ENCODE data around the gene FCHO2. TPM values are rescaled to one million over a fixed set of nuclear protein-coding genes. Genes with fewer than 3 reads are reported as not detected.

The FCHO2 gene
- total RNA-seq, 3 donors from 2014 or later = 49.5 to 57.6 (median 56.7) TPM

- ATAC-seq = peak; percentile 80
- Histone ChIP-seq H3K4me1 (ENCODE audit: low read depth) (peaks cover 41% of the 10 kb centered on the region), H3K9me3 (no peaks in the 10 kb centered on the region), H3K36me3 (ENCODE audit: low read depth) (no peaks in the 10 kb centered on the region), H3K4me3 (peak within 1 kb of the TSS; percentile 50)
- intact Hi-C loops (cut with DNase I, micrococcal nuclease) = no loop called here
- TF ChIP-seq CTCF (IDR thresholded peaks at IDR 0.05) = no peak
- DNase-seq = peak; percentile 84 to 91 (median 88)
Observed at GRCh38 chr5:73120222-73121118, 164.6 kb downstream of the FCHO2 start, which contains the start of gene TMEM171. Gene TMEM171 (plus strand): TSS chr5:73120575. CDS start chr5:73123374, 2,799 bp downstream.

- intact Hi-C loops (cut with DNase I, micrococcal nuclease) = no loop called here
- H3K4me3 ChIP-seq = peak overlapping the region; percentile 50
- DNase-seq (no peak), ATAC-seq (no peak)
- no peak for TF ChIP-seq CTCF (IDR thresholded peaks at IDR 0.05)
- H3K9me3 ChIP-seq = no peaks in the 10 kb centered on the region
- H3K4me1 ChIP-seq (ENCODE audit: low read depth) = peaks cover 41% of the 10 kb centered on the region
- no peaks in the 10 kb centered on the region for H3K36me3 ChIP-seq (ENCODE audit: low read depth)
Observed at GRCh38 chr5:73121119-73121463, 165.2 kb downstream of the FCHO2 start.

- H3K36me3 ChIP-seq (ENCODE audit: low read depth) = no peaks in the 10 kb centered on the region
- H3K9me3 ChIP-seq = no peaks in the 10 kb centered on the region
- no peak for ATAC-seq
- no peak overlapping the region for H3K4me3 ChIP-seq
- no peak for DNase-seq
- intact Hi-C loops (cut with DNase I, micrococcal nuclease) = no loop called here
- H3K4me1 ChIP-seq (ENCODE audit: low read depth) = peaks cover 39% of the 10 kb centered on the region
- no peak for TF ChIP-seq CTCF (IDR thresholded peaks at IDR 0.05)
Observed at GRCh38 chr5:73122875-73123810, 167.3 kb downstream of the FCHO2 start.

- no peak for TF ChIP-seq CTCF (IDR thresholded peaks at IDR 0.05)
- intact Hi-C loops (cut with DNase I, micrococcal nuclease) = no loop called here
- no peaks in the 10 kb centered on the region for H3K9me3 ChIP-seq
- peak in 1 of 3 donors; percentile 72 for DNase-seq
- peak; percentile 66 for ATAC-seq
- H3K36me3 ChIP-seq (ENCODE audit: low read depth) = no peaks in the 10 kb centered on the region
- no peak overlapping the region for H3K4me3 ChIP-seq
- H3K4me1 ChIP-seq (ENCODE audit: low read depth) = peaks cover 31% of the 10 kb centered on the region
Observed at GRCh38 chr5:73125289-73125688, 169.4 kb downstream of the FCHO2 start.

- H3K4me1 ChIP-seq (ENCODE audit: low read depth) = peaks cover 41% of the 10 kb centered on the region
- no peak for TF ChIP-seq CTCF (IDR thresholded peaks at IDR 0.05)
- intact Hi-C loops (cut with DNase I, micrococcal nuclease) = no loop called here
- DNase-seq (no peak), ATAC-seq (peak; percentile 20)
- no peaks in the 10 kb centered on the region for H3K36me3 ChIP-seq (ENCODE audit: low read depth)
- H3K9me3 ChIP-seq = no peaks in the 10 kb centered on the region
- H3K4me3 ChIP-seq = no peak overlapping the region
Observed at GRCh38 chr5:73126381-73126780, 170.5 kb downstream of the FCHO2 start.

Measured in mucosa of descending colon (tissue), 3 donors.